Tibial artery (tissue), 4 donors: ENCODE measurements around the gene RPS29.
"Not testable (repeated sequence)": the region's sequence is repeated elsewhere in the genome, so short reads cannot be mapped to it uniquely, and the experiment has no call there.

Experiments used
- DNase-seq, 2 donors: peaks; one replicate each; pipeline ENCODE4 v3.0.0-alpha.2; 2019
- H3K27ac ChIP-seq, 2 donors: fragments of 200-600 bp; sonication (generic) in 1 of 2; 1 replicate in 1 of 2; 2 replicates in 1 of 2; pipeline ENCODE4 v1.5.1; 2018 to 2019; ENCODE audit warnings: mild to moderate bottlenecking in 1 of 2
- H3K27me3 ChIP-seq, 2 donors: fragments of 200-600 bp; sonication (generic) in 1 of 2; one replicate each; pipeline versions ENCODE4 v1.5.1 to v1.6.0; 2016 to 2019
- H3K36me3 ChIP-seq, 3 donors: fragments of 200-600 bp; sonication (generic) in 2 of 3; one replicate each; pipeline ENCODE4 v1.5.1; 2016 to 2019; ENCODE audit warnings: mild to moderate bottlenecking in 2 of 3
- H3K4me1 ChIP-seq, 4 donors: fragments of 200-600 bp; sonication (generic) in 2 of 4; 1 replicate in 3 of 4; 2 replicates in 1 of 4; pipeline ENCODE4 v1.5.1; 2016 to 2019
- H3K4me3 ChIP-seq, 2 donors: fragments of 200-600 bp; sonication (generic) in 1 of 2; 1 replicate in 1 of 2; 2 replicates in 1 of 2; pipeline ENCODE4 v1.5.1; 2018 to 2019; ENCODE audit warnings: mild to moderate bottlenecking in 2 of 2
- H3K9me3 ChIP-seq, 3 donors: fragments of 200-600 bp; sonication (generic) in 1 of 3; one replicate each; pipeline ENCODE4 v1.5.1; 2016 to 2019
- CTCF ChIP-seq, 2 experiments: fragments of 200-600 bp in 1 of 2; fragments of 450-650 bp in 1 of 2; IDR thresholded peaks; one replicate each; pipeline ENCODE4 v1.5.1; 2017 to 2019; ENCODE audit warnings: antibody characterized with exemption in 2 of 2, mild to moderate bottlenecking in 1 of 2, moderate library complexity in 1 of 2
- intact Hi-C: fragments of 100-400 bp; cut with DNase I; formaldehyde crosslinking; loops from one replicate; pipeline ENCODE4 v1.15.0; 2023; ENCODE audit warnings: low total_unique reads

RPS29 gene

GRCh38 chr14:49589387-49589786 is 3.2 kb upstream of the RPS29 start:
- Histone ChIP-seq H3K4me3 (no peak overlapping the region), H3K36me3 (peaks cover 0 to 1% (median under 1%) of the 10 kb centered on the region in 3 donors), H3K27me3 (no peaks in the 10 kb centered on the region), H3K9me3 (no peaks in the 10 kb centered on the region), H3K27ac (no peak overlapping the region), H3K4me1 (peaks cover 0 to 11% (median 6%) of the 10 kb centered on the region in 4 donors)
- no peak for TF ChIP-seq CTCF (IDR thresholded peaks at IDR 0.05)
- intact Hi-C loops, result no loop called here
- no peak for DNase-seq

DNA sequence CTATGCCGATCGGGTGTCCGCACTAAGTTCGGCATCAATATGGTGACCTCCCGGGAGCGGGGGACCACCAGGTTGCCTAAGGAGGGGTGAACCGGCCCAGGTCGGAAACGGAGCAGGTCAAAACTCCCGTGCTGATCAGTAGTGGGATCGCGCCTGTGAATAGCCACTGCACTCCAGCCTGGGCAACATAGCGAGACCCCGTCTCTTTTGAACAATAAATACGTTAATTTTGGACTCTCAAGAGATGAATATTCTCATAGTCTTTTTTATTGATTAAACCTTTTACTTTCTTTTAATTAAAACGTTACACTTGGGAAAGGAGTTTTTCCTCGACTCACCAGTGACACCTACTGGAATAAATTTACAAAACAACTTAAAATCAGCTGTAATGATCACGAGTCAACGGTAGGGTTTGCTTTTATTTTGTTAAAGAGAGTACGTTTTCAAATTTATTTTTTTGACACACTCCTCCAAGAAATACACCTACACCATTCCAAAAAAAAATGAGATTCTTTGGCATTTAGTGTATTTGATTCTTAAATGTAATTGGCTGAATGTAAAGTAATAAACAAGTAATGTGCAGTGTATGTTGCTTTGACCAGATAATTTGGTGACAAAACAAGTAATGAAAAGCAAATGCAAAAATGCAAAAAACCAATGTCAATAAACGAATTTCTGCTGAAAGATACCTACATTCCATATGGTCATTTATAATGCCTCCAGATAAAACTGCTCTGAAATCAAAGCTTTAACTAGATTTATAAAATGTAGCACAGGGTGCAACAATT is 687 bp upstream of the RPS29 start:
- Histone ChIP-seq H3K9me3 (no peaks in the 10 kb centered on the region), H3K27me3 (no peaks in the 10 kb centered on the region), H3K4me3 (peak overlapping the region; percentile 74 to 96), H3K4me1 (peaks cover 0 to 25% (median 16%) of the 10 kb centered on the region in 4 donors), H3K27ac (peak overlapping the region; percentile 81 to 89), H3K36me3 (peaks cover 7 to 25% (median 22%) of the 10 kb centered on the region in 3 donors)
- no peak for DNase-seq
- peak; percentile 77 to 80 for TF ChIP-seq CTCF (IDR thresholded peaks at IDR 0.05)
- intact Hi-C loops, result no loop called here

DNA sequence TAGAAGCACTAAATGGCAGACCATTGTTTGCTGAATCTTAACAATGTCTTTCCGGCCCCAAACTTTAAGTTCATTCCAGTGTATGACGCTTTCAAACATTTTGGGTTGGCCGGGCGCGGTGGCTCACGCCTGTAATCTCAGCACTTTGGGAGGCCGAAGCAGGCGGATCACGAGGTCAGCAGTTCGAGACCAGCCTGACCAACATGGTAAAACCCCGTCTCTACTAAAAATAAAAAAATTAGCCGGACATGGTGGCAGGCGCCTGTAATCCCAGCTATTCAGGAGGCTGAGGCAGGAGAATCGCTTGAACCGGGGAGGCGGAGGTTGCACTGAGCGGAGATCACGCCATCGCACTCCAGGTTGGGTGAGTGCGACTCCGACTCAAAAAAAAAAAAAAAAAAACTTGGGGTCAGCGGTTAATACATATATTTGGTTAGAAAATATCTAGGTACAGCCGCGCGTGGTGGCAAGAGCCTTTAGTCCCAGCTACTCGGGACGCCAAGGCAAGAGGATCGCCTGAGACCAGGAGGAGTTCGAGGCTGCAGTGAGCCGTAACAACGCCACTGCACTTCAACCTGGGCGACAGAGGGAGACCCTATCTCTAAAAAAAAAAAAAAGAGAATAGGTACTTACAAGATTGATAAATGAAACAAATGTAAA is 1.1 kb downstream of the RPS29 start:
- Histone ChIP-seq H3K4me3 (peak overlapping the region; percentile 74 to 96), H3K36me3 (peaks cover 7 to 29% (median 22%) of the 10 kb centered on the region in 3 donors), H3K27ac (peak overlapping the region in 1 of 2 donors; percentile 81), H3K4me1 (peaks cover 0 to 25% (median 16%) of the 10 kb centered on the region in 4 donors)
- H3K9me3 ChIP-seq, DNase-seq, intact Hi-C loops, H3K27me3 ChIP-seq: not testable (repeated sequence)

GRCh38 chr14:49584058-49584457 is 2.1 kb downstream of the RPS29 start:
- DNase-seq, result no peak
- Histone ChIP-seq H3K27ac (no peak overlapping the region), H3K36me3 (peaks cover 7 to 29% (median 22%) of the 10 kb centered on the region in 3 donors), H3K9me3 (no peaks in the 10 kb centered on the region), H3K4me3 (no peak overlapping the region), H3K27me3 (no peaks in the 10 kb centered on the region), H3K4me1 (peaks cover 0 to 25% (median 16%) of the 10 kb centered on the region in 4 donors)
- intact Hi-C loops, result no loop called here
- TF ChIP-seq CTCF (IDR thresholded peaks at IDR 0.05), result no peak

GRCh38 chr14:49583629-49584028 is 2.6 kb downstream of the RPS29 start:
- H3K36me3 ChIP-seq, result peaks cover 7 to 29% (median 22%) of the 10 kb centered on the region in 3 donors
- H3K4me1 ChIP-seq, result peaks cover 0 to 25% (median 16%) of the 10 kb centered on the region in 4 donors
- no peaks in the 10 kb centered on the region for H3K9me3 ChIP-seq
- DNase-seq, result no peak
- no peak overlapping the region for H3K27ac ChIP-seq
- H3K4me3 ChIP-seq, result no peak overlapping the region
- no peak for TF ChIP-seq CTCF (IDR thresholded peaks at IDR 0.05)
- H3K27me3 ChIP-seq, result no peaks in the 10 kb centered on the region
- intact Hi-C loops, result no loop called here
